NCI-H2227 (cell line): ENCODE data around the gene SWAP70.
"Not testable (repeated sequence)": the region's sequence is repeated elsewhere in the genome, so short reads cannot be mapped to it uniquely, and the experiment has no call there.

Source experiments
- DNase-seq: peaks from one replicate; lab custom pipeline; 2025; ENCODE audit not compliant: unreplicated experiment; lab: John Stamatoyannopoulos, UW

Gene SWAP70

GRCh38 chr11:9719566-9720289 is 55.9 kb downstream of the SWAP70 start:
- no peak for DNase-seq

GRCh38 chr11:9720290-9720630 is 56.4 kb downstream of the SWAP70 start:
- DNase-seq, result no peak

GRCh38 chr11:9722023-9722422 is 58.1 kb downstream of the SWAP70 start:
- no peak for DNase-seq

- no peak for DNase-seq
These were observed 59.0 kb downstream of the SWAP70 start for GRCh38 chr11:9722893-9723292.

DNA sequence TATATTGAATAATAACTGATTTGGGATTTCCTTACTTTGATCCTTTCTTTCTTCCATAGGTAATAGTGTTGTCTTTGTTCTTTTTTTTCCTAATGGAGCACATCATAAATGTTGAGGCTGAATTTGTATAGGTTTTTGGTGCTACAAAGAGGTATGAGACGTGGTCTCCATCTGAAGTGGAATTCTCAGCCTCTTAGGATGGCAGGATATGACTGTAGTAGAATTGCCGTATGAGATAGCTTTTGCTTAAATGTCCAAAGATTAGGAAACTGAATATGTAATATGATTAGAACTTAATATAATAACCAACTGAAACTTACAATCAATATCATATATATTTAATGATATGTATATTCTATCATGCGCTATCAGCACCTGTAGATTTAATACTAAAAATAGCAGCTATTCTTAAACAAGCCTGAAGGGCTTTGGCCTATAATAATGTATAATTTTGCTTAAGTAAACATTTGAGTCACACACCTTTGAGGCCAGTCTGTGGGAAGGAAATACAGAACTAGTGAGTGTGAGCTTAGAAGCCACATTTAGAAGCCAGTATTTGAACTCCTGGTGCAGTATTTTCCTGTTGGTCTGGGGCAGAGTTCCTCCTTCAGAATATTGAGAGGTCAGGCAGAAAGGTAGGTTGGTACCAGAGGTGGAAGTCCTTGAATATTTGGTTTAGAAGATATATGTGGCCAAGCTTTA is 62.6 kb downstream of the SWAP70 start:
- DNase-seq, result peak; percentile 22

DNA sequence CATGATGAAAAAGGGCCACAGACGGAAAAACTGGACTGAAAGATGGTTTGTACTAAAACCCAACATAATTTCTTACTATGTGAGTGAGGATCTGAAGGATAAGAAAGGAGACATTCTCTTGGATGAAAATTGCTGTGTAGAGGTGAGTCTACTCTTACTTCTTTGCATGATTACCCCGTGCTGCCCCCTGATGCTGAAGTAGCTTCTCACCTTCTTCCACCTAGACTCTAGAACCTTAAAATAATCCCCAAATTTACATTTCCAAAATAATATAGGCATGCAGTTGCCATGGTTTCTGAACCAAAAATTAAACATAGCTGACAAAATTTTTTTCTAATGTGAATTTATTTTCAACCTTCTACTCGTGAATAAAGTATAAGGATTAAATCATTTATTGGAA is 64.2 kb downstream of the SWAP70 start:
- no peak for DNase-seq

DNA sequence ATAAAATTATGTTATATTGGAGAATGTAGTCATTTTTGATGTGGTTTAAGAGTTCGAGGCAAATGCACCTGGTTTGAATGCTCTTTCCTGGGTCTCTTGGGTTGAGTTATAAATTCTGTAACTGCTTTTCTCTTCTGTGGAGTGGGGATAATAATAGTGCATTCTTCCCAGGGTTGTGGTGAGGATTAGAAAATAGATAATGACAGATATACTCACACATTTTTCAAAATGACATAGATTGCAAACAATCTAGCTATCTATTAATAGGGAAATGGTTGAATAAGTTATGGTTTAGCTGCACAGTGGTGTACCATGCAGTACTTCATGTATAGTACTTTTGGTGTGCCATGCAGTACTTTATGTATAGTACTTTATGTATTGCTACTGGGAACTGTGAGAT is 67.4 kb downstream of the SWAP70 start:
- no peak for DNase-seq

- no peak for DNase-seq
These were observed 68.6 kb downstream of the SWAP70 start for GRCh38 chr11:9732453-9732852.

- no peak for DNase-seq
These were observed 69.3 kb downstream of the SWAP70 start for GRCh38 chr11:9733212-9733611.

GRCh38 chr11:9735236-9735635 is 71.4 kb downstream of the SWAP70 start:
- DNase-seq, result no peak

GRCh38 chr11:9735919-9736318 is 72.0 kb downstream of the SWAP70 start:
- no peak for DNase-seq

GRCh38 chr11:9736365-9736764 is 72.5 kb downstream of the SWAP70 start:
- no peak for DNase-seq

- DNase-seq, result no peak
These were observed 74.2 kb downstream of the SWAP70 start for GRCh38 chr11:9738116-9738515.

DNA sequence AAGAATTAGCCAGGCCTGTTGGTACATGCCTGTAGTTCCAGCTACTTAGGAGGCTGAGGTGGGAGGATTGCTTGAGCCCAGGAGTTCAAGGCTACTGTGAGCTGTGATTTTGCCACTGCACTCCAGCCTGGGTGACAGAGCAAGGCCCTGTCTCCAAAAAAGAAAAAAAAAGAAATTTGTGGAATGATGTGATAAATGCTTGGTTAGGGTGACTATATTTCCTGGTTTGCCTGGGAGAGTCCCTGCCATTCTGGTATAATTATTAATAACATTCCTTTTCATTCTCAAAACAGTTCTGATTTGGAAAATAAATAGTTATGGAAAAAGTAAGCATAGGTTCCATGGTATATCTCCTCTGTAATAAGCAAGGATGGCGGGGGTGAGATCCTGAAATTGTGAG is 74.8 kb downstream of the SWAP70 start:
- DNase-seq, result no peak

- DNase-seq, result no peak
These were observed 75.4 kb downstream of the SWAP70 start for GRCh38 chr11:9739123-9739900.

GRCh38 chr11:9740202-9740883 is 76.5 kb downstream of the SWAP70 start:
- DNase-seq, result no peak

GRCh38 chr11:9741260-9741659 is 77.4 kb downstream of the SWAP70 start:
- no peak for DNase-seq

- not testable (repeated sequence) for DNase-seq
These were observed 79.6 kb downstream of the SWAP70 start for GRCh38 chr11:9743512-9743911.

GRCh38 chr11:9745411-9746211 is 81.7 kb downstream of the SWAP70 start:
- no peak for DNase-seq

GRCh38 chr11:9747229-9747628 is 83.4 kb downstream of the SWAP70 start:
- no peak for DNase-seq

GRCh38 chr11:9747828-9748227 is 84.0 kb downstream of the SWAP70 start:
- no peak for DNase-seq
